Activated T-cell treated with anti-CD3 and anti-CD28 coated beads, Interleukin-2, amount 50 U/mL, for 72 hours (primary cell): Measurements from ENCODE around the gene C1orf115. TPM values are rescaled to one million over a fixed set of nuclear protein-coding genes. Genes with fewer than 3 reads are reported as not detected.

ENCODE experiments used
- ATAC-seq, 2 donors: fragments of 150-1000 bp; cut with Tn5 transposase; replicated peaks in 1 of 2; 2 replicates each; pipeline ENCODE4 v1.10.0; 2021; ENCODE audit warnings: moderate library complexity in 2 of 2, mild to moderate bottlenecking in 1 of 2
- DNase-seq, 2 donors: peaks; one replicate each; pipeline ENCODE4 v3.0.0; 2021 to 2022; ENCODE audit warnings: mixed read lengths in 1 of 2
- H3K27ac Mint-ChIP-seq: one replicate; pipeline ENCODE4 v1.8.0; 2022; ENCODE audit warnings: mild to moderate bottlenecking, moderate library complexity, mixed read lengths
- H3K27me3 Mint-ChIP-seq: one replicate; pipeline ENCODE4 v1.8.0; 2022; ENCODE audit warnings: low read depth, mixed read lengths
- H3K36me3 Mint-ChIP-seq, 2 donors: one replicate each; pipeline ENCODE4 v1.8.0; 2022; ENCODE audit warnings: mixed read lengths in 2 of 2, mild to moderate bottlenecking in 1 of 2; ENCODE audit not compliant: insufficient read depth in 2 of 2
- H3K4me1 Mint-ChIP-seq: one replicate; pipeline ENCODE4 v1.8.0; 2022; ENCODE audit warnings: low read depth, mixed read lengths
- H3K4me3 Mint-ChIP-seq, 2 donors: one replicate each; pipeline ENCODE4 v1.8.0; 2022; ENCODE audit warnings: mild to moderate bottlenecking in 2 of 2, mixed read lengths in 2 of 2, moderate library complexity in 2 of 2
- H3K9me3 Mint-ChIP-seq, 2 donors: one replicate each; pipeline ENCODE4 v1.8.0; 2022; ENCODE audit warnings: mixed read lengths in 2 of 2
- total RNA-seq, 2 donors: library from RNA; stranded (reverse); gene quantifications; one replicate each; pipeline ENCODE4 v1.2.3, GENCODE V29; 2022

Gene C1orf115
- total RNA-seq, 2 donors from 2014 or later = 0.79 to 1.00 TPM

GRCh38 chr1:220742520-220742919 is 52.4 kb downstream of the C1orf115 start:
- H3K4me3 Mint-ChIP-seq = no peak overlapping the region

DNA sequence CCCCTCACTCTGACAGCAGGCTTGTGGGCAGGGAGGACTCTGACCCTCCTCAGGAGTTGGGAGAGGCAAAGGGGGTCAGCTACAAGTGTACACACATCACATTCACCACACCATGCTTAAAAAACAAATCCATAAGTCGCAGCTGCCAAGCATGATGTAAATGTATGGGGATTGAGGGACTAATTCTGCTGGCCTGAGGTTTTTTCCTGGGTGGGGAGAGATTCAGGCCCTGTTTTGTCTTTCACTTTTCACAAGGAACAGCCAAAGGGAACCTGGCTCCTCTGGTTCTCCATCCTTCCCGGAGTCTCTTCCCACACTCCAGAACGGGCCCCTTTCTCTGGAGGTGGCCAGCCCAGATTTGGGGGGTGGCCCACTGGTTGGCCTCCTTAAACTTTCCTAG is 56.7 kb downstream of the C1orf115 start:
- no peak for ATAC-seq
- Mint-ChIP-seq H3K4me3 (no peak overlapping the region), H3K36me3 (no peaks in the 10 kb centered on the region), H3K27ac (no peak overlapping the region), H3K4me1 (no peaks in the 10 kb centered on the region), H3K27me3 (peaks cover 50% of the 10 kb centered on the region), H3K9me3 (no peaks in the 10 kb centered on the region)
- DNase-seq = no peak

More at GRCh38 chr1:220742520-220742919, 52.4 kb downstream of the C1orf115 start:
- H3K9me3 Mint-ChIP-seq = no peaks in the 10 kb centered on the region
- H3K27me3 Mint-ChIP-seq = peaks cover 31% of the 10 kb centered on the region
- no peak overlapping the region for H3K27ac Mint-ChIP-seq
- no peaks in the 10 kb centered on the region for H3K4me1 Mint-ChIP-seq
- DNase-seq (no peak), ATAC-seq (no peak)
- H3K36me3 Mint-ChIP-seq = no peaks in the 10 kb centered on the region

DNA sequence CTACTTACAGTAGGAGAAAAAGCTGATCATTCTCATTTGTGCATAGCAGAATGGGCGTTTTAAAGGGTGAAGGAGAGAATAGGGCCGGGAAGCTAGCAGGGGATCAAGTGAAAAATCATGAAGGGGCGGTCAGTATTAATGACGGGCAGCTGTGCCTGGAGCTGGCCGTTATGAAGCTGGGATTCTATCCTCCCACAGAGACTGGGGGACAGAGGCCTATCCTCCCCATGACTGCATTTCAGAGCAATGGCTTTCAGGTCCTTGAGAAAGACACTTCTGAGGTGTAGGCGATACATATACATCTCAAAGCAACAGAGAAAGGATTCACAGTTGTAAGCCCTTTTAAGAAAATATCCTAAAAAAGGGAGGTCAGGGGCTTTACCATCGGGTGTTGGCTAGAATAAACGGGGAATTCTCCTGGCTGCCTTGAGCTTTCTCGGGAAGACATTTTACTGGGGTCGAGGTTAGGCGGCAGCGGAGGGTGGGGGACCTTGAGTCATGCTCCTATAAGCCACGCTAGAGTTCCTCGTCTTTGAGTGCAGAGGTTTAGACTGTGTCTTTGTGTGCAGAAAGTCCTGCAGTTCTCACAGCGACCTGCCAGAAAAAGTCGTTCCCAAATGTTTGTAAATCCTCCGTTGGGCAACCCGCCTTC is 57.4 kb downstream of the C1orf115 start:
- ATAC-seq (no peak), DNase-seq (no peak)
- Mint-ChIP-seq H3K36me3 (no peaks in the 10 kb centered on the region), H3K27me3 (peaks cover 57% of the 10 kb centered on the region), H3K4me3 (peak overlapping the region; percentile 69 to 75), H3K27ac (no peak overlapping the region), H3K4me1 (no peaks in the 10 kb centered on the region), H3K9me3 (no peaks in the 10 kb centered on the region)

DNA sequence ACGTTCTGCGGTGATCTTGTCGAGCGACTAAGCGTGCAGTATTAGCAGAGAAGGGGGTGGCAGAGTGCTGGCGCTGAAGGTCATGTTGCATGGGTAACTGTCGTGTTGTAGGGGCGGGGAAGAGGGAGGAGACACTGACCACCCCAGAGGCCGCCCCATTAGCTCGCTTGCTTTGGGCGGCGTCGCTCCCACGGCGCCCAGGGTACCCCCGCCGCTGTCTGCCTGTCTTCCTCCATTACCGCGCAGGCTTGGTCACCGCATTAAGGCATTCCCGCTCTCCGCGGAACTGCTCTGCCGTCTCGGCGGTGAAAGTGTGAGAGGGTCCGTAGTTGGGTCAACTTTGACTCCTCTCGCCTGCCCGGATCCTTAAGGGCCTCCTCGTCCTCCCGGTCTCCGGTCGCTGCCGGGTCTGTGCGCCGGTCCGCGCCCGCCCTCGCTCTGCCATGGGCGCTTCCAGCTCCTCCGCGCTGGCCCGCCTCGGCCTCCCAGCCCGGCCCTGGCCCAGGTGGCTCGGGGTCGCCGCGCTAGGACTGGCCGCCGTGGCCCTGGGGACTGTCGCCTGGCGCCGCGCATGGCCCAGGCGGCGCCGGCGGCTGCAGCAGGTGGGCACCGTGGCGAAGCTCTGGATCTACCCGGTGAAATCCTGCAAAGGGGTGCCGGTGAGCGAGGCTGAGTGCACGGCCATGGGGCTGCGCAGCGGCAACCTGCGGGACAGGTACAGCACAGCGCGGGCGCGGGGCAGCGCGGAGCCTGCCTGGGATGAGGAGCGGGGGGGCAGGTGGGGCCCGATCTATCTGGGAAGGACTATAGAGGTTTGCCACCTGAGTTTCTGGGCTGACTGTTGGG is 58.1 kb downstream of the C1orf115 start, which contains the start of gene MTARC2:
Gene MTARC2, plus strand, starts transcription at position 234 of the 846 bp plus-strand sequence. Its CDS starts 210 bp downstream, at position 444.
- H3K9me3 Mint-ChIP-seq = no peaks in the 10 kb centered on the region
- no peak within 1 kb of the TSS for H3K27ac Mint-ChIP-seq
- ATAC-seq = peak; percentile 70 to 73
- peaks cover 57% of the 10 kb centered on the region for H3K27me3 Mint-ChIP-seq
- DNase-seq = peak; percentile 11 to 13
- H3K36me3 Mint-ChIP-seq = no peaks in the 10 kb centered on the region
- peak within 1 kb of the TSS; percentile 69 to 75 for H3K4me3 Mint-ChIP-seq
- H3K4me1 Mint-ChIP-seq = no peaks in the 10 kb centered on the region

Other genes starting within 250 kb of the C1orf115 start
- gene MARK1, start 162.2 kb upstream of the C1orf115 start, total RNA-seq = under 1 TPM in 1 of 2 donors, not detected in 1; 0.05 TPM
- gene MTARC2, start 58.0 kb downstream of the C1orf115 start, total RNA-seq = not detected
- not detected for gene MTARC1, start 96.5 kb downstream of the C1orf115 start, total RNA-seq
- gene HLX, start 189.1 kb downstream of the C1orf115 start, total RNA-seq = 1 to 10 TPM in 1 of 2 donors, under 1 TPM in 1; 0.55 to 2.0 TPM